HL-60 (cell line): ENCODE data around the gene YY1.

Experiments
- CTCF ChIP-seq: IDR thresholded peaks from one replicate; pipeline ENCODE4 v1.5.1; 2011; ENCODE audit warnings: low read length, control low read depth, inconsistent platforms; ENCODE audit not compliant: insufficient read depth
- GABPA ChIP-seq: IDR thresholded peaks from 2 replicates; pipeline ENCODE4 v1.6.1; 2012; ENCODE audit warnings: low read depth
- POLR2AphosphoS5 ChIP-seq: IDR thresholded peaks from 2 replicates; pipeline ENCODE4 v1.6.1; 2012; ENCODE audit warnings: low read depth
- SPI1 ChIP-seq: IDR thresholded peaks from 2 replicates; pipeline ENCODE4 v1.6.1; 2012; ENCODE audit warnings: low read depth, mild to moderate bottlenecking, borderline replicate concordance
- TF ChIP-seq, protein P1 (sequence below): IDR thresholded peaks from 2 replicates; pipeline ENCODE4 v1.6.1; 2012; ENCODE audit warnings: low read depth; ENCODE audit not compliant: insufficient replicate concordance

GRCh38 chr14:100239840-100240667, 1.1 kb downstream of the YY1 start:
- peak; percentile 26 for TF ChIP-seq CTCF
- TF ChIP-seq POLR2AphosphoS5, result no peak
- TF ChIP-seq, protein P1, sequence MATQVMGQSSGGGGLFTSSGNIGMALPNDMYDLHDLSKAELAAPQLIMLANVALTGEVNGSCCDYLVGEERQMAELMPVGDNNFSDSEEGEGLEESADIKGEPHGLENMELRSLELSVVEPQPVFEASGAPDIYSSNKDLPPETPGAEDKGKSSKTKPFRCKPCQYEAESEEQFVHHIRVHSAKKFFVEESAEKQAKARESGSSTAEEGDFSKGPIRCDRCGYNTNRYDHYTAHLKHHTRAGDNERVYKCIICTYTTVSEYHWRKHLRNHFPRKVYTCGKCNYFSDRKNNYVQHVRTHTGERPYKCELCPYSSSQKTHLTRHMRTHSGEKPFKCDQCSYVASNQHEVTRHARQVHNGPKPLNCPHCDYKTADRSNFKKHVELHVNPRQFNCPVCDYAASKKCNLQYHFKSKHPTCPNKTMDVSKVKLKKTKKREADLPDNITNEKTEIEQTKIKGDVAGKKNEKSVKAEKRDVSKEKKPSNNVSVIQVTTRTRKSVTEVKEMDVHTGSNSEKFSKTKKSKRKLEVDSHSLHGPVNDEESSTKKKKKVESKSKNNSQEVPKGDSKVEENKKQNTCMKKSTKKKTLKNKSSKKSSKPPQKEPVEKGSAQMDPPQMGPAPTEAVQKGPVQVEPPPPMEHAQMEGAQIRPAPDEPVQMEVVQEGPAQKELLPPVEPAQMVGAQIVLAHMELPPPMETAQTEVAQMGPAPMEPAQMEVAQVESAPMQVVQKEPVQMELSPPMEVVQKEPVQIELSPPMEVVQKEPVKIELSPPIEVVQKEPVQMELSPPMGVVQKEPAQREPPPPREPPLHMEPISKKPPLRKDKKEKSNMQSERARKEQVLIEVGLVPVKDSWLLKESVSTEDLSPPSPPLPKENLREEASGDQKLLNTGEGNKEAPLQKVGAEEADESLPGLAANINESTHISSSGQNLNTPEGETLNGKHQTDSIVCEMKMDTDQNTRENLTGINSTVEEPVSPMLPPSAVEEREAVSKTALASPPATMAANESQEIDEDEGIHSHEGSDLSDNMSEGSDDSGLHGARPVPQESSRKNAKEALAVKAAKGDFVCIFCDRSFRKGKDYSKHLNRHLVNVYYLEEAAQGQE, result no peak
- TF ChIP-seq GABPA, result no peak
- TF ChIP-seq SPI1, result no peak
